Right ventricle myocardium inferior (tissue), 1 donor: Measurements from ENCODE around the gene FNBP1. TPM values are rescaled to one million over a fixed set of nuclear protein-coding genes. Genes with fewer than 3 reads are reported as not detected.
"Not testable (repeated sequence)": the region's sequence is repeated elsewhere in the genome, so short reads cannot be mapped to it uniquely, and the experiment has no call there.

Experiments used
- ATAC-seq: fragments of 200-7000 bp; cut with Tn5 transposase; one replicate; pipeline ENCODE4 v1.9.1; 2020; ENCODE audit warnings: mild to moderate bottlenecking, moderate library complexity
- DNase-seq: peaks from one replicate; pipeline ENCODE4 v3.0.0; 2021; ENCODE audit errors: missing footprints
- intact Hi-C: fragments of 100-400 bp; cut with DNase I; formaldehyde crosslinking; loops from one replicate; pipeline ENCODE4 v1.11.0; 2022
- total RNA-seq: library from RNA; stranded (reverse); fragmentation: NEBNext Ultra II Directional; extraction: Animal tissue kit (Norgen Biotek cat#: 25700); gene quantifications from one replicate; pipeline ENCODE4 v1.2.1, GENCODE V29; 2021
- donor health status: DM: no; HTN: yes; CAD: no; lungs with severe emphysema.

The FNBP1 gene
- total RNA-seq, 1 donor from 2014 or later, result 24.2 TPM

GRCh38 chr9:130002320-130002719 lies 40.7 kb downstream of the FNBP1 start:
- no peak for DNase-seq
- intact Hi-C loops, result no loop called here
- no peak for ATAC-seq

- no peak for ATAC-seq
- no peak for DNase-seq
- intact Hi-C loops, result no loop called here
Measured at GRCh38 chr9:130001190-130001589, 41.8 kb downstream of the FNBP1 start.

GRCh38 chr9:129999141-129999510 lies 43.9 kb downstream of the FNBP1 start:
- DNase-seq, result no peak
- intact Hi-C loops, result no loop called here
- ATAC-seq, result no peak

- ATAC-seq (no peak), DNase-seq (no peak)
- intact Hi-C loops, result no loop called here
Measured at GRCh38 chr9:129998491-129999140, 44.4 kb downstream of the FNBP1 start.

GRCh38 chr9:129997706-129998105 lies 45.3 kb downstream of the FNBP1 start:
- intact Hi-C loops, ATAC-seq, DNase-seq: not testable (repeated sequence)

- intact Hi-C loops, result no loop called here
- ATAC-seq (no peak), DNase-seq (no peak)
Measured at GRCh38 chr9:129996161-129996830, 46.7 kb downstream of the FNBP1 start.

- DNase-seq (no peak), ATAC-seq (no peak)
- intact Hi-C loops, result no loop called here
Measured at GRCh38 chr9:129995409-129996160, 47.4 kb downstream of the FNBP1 start.

- DNase-seq (no peak), ATAC-seq (no peak)
- intact Hi-C loops, result no loop called here
Measured at GRCh38 chr9:129994882-129995281, 48.1 kb downstream of the FNBP1 start.

GRCh38 chr9:129991139-129991538 lies 51.9 kb downstream of the FNBP1 start:
- ATAC-seq, DNase-seq, intact Hi-C loops: not testable (repeated sequence)

GRCh38 chr9:129990269-129991010 lies 52.5 kb downstream of the FNBP1 start:
- DNase-seq (no peak), ATAC-seq (no peak)
- intact Hi-C loops, result no loop called here

- no peak for ATAC-seq
- intact Hi-C loops, result no loop called here
- no peak for DNase-seq
Measured at GRCh38 chr9:129989740-129990139, 53.2 kb downstream of the FNBP1 start.

- intact Hi-C loops, result no loop called here
- DNase-seq (no peak), ATAC-seq (no peak)
Measured at GRCh38 chr9:129989362-129989708, 53.7 kb downstream of the FNBP1 start.

GRCh38 chr9:129988607-129989361 lies 54.2 kb downstream of the FNBP1 start:
- no peak for DNase-seq
- no peak for ATAC-seq
- intact Hi-C loops, result no loop called here

- DNase-seq (no peak), ATAC-seq (no peak)
- intact Hi-C loops, result no loop called here
Measured at GRCh38 chr9:129987941-129988340, 55.0 kb downstream of the FNBP1 start.

- intact Hi-C loops, result no loop called here
Measured at GRCh38 chr9:129987047-129987446, 55.9 kb downstream of the FNBP1 start.

GRCh38 chr9:129984589-129984988 lies 58.4 kb downstream of the FNBP1 start:
- DNase-seq, ATAC-seq, intact Hi-C loops: not testable (repeated sequence)

More at GRCh38 chr9:129987047-129987446, 55.9 kb downstream of the FNBP1 start:
- DNase-seq (no peak), ATAC-seq (no peak)

- intact Hi-C loops, result no loop called here
- DNase-seq (no peak), ATAC-seq (no peak)
Measured at GRCh38 chr9:129983891-129984290, 59.1 kb downstream of the FNBP1 start.

GRCh38 chr9:129981180-129981907 lies 61.6 kb downstream of the FNBP1 start:
- DNase-seq (no peak), ATAC-seq (peak; percentile 60)
- intact Hi-C loops, result no loop called here
